Upper lobe of left lung (tissue), 4 donors: Measurements from ENCODE around the gene PPIG.

Experiments
- EP300 ChIP-seq, 4 donors: sonication (generic); formaldehyde crosslinking; IDR thresholded peaks; one replicate each; pipeline ENCODE4 v1.5.1; 2017; ENCODE audit warnings: antibody characterized with exemption in 4 of 4, control low read depth in 2 of 4
- POLR2A ChIP-seq, 4 donors: fragments of 450-650 bp; IDR thresholded peaks; one replicate each; pipeline ENCODE4 v1.5.1; 2016 to 2017; ENCODE audit warnings: antibody characterized with exemption in 4 of 4, mild to moderate bottlenecking in 2 of 4
- POLR2AphosphoS5 ChIP-seq, 2 donors: sonication (generic); formaldehyde crosslinking; IDR thresholded peaks; one replicate each; pipeline ENCODE4 v1.5.1; 2017; ENCODE audit warnings: antibody characterized with exemption in 2 of 2
- TF ChIP-seq, protein P1 (sequence below), 6 experiments: fragments of 450-650 bp in 4 of 6; fragments of 200-600 bp in 2 of 6; sonication (generic) in 2 of 6; IDR thresholded peaks; one replicate each; pipeline ENCODE4 v1.5.1; 2016 to 2019; ENCODE audit warnings: antibody characterized with exemption in 6 of 6

- TF ChIP-seq, protein P1, sequence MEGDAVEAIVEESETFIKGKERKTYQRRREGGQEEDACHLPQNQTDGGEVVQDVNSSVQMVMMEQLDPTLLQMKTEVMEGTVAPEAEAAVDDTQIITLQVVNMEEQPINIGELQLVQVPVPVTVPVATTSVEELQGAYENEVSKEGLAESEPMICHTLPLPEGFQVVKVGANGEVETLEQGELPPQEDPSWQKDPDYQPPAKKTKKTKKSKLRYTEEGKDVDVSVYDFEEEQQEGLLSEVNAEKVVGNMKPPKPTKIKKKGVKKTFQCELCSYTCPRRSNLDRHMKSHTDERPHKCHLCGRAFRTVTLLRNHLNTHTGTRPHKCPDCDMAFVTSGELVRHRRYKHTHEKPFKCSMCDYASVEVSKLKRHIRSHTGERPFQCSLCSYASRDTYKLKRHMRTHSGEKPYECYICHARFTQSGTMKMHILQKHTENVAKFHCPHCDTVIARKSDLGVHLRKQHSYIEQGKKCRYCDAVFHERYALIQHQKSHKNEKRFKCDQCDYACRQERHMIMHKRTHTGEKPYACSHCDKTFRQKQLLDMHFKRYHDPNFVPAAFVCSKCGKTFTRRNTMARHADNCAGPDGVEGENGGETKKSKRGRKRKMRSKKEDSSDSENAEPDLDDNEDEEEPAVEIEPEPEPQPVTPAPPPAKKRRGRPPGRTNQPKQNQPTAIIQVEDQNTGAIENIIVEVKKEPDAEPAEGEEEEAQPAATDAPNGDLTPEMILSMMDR (IDR thresholded peaks at IDR 0.05), result no peak
- no peak for TF ChIP-seq EP300 (IDR thresholded peaks at IDR 0.05)
- TF ChIP-seq POLR2A (IDR thresholded peaks at IDR 0.05), result no peak
- no peak for TF ChIP-seq POLR2AphosphoS5 (IDR thresholded peaks at IDR 0.05)
Observed at GRCh38 chr2:169598982-169599381, 14.8 kb downstream of the PPIG start.
